ENCODE measurements around the gene PRSS57.

PRSS57 gene

DNA sequence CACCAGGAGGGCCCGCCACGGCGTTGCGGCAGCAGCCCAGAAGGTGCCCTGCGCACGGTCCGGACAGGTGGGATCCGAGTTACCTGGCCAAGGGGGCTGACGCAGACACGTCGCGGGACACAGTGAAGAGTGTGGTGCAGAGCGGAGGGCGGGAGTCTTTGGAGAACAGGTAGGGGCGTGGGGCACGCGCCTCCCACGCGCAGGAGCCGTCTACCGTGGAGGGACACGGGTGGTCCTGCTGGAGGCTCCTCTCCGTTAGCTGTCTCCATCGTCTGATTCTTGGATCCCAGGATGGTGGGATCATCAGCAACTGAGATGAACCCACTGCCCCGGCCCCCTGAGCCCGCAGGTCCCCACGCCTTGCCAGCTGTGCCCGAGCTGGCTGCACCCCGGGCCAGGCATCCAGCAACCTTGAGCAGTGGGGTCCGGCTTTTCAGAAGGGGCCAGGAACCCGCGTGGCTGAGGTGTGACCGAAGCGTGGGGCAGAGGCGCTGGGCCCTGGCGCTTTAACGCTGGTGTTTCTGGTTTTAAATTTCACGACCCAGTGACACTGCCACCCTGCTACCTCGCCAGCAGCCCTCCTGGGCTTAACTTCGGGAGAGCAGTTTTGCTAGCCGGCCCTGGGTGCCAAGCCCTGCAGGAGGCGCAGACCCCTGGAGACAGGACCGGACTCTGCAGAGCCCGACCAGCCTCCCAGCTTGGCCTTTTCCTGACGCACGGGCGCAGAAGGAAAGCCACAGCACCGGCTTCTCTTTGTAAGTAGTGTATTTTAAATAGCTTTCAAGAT lies 48.3 kb downstream of the PRSS57 start:
- no peak for ATAC-seq
- TF ChIP-seq RARB (CRISPR knock-in tag; IDR thresholded peaks at IDR 0.05), result no peak
- TF ChIP-seq ZNF8 (CRISPR knock-in tag; IDR thresholded peaks at IDR 0.05), result no peak
- no peak for TF ChIP-seq ARNTL (CRISPR knock-in tag; IDR thresholded peaks at IDR 0.05; ENCODE audit: borderline replicate concordance, low read depth)
- TF ChIP-seq SNAI2 (CRISPR knock-in tag; IDR thresholded peaks at IDR 0.05), result no peak
- TF ChIP-seq TCF4 (CRISPR knock-in tag; IDR thresholded peaks at IDR 0.05; ENCODE audit: borderline replicate concordance), result no peak
- TF ChIP-seq ZNF565 (CRISPR knock-in tag; conservative IDR thresholded peaks at IDR 0.05; ENCODE audit: low read depth), result no peak
- TF ChIP-seq TOX (CRISPR knock-in tag; IDR thresholded peaks at IDR 0.05; ENCODE audit: borderline replicate concordance), result no peak
- TF ChIP-seq ZC3H10 (CRISPR knock-in tag; IDR thresholded peaks at IDR 0.05), result no peak
- TF ChIP-seq, protein P1, sequence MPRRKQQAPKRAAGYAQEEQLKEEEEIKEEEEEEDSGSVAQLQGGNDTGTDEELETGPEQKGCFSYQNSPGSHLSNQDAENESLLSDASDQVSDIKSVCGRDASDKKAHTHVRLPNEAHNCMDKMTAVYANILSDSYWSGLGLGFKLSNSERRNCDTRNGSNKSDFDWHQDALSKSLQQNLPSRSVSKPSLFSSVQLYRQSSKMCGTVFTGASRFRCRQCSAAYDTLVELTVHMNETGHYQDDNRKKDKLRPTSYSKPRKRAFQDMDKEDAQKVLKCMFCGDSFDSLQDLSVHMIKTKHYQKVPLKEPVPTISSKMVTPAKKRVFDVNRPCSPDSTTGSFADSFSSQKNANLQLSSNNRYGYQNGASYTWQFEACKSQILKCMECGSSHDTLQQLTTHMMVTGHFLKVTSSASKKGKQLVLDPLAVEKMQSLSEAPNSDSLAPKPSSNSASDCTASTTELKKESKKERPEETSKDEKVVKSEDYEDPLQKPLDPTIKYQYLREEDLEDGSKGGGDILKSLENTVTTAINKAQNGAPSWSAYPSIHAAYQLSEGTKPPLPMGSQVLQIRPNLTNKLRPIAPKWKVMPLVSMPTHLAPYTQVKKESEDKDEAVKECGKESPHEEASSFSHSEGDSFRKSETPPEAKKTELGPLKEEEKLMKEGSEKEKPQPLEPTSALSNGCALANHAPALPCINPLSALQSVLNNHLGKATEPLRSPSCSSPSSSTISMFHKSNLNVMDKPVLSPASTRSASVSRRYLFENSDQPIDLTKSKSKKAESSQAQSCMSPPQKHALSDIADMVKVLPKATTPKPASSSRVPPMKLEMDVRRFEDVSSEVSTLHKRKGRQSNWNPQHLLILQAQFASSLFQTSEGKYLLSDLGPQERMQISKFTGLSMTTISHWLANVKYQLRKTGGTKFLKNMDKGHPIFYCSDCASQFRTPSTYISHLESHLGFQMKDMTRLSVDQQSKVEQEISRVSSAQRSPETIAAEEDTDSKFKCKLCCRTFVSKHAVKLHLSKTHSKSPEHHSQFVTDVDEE (CRISPR knock-in tag; IDR thresholded peaks at IDR 0.05), result no peak
- no peak for TF ChIP-seq GLIS3 (CRISPR knock-in tag; IDR thresholded peaks at IDR 0.05)
- no peak for TF ChIP-seq CSDC2 (CRISPR knock-in tag; IDR thresholded peaks at IDR 0.05)
- TF ChIP-seq, protein P2, sequence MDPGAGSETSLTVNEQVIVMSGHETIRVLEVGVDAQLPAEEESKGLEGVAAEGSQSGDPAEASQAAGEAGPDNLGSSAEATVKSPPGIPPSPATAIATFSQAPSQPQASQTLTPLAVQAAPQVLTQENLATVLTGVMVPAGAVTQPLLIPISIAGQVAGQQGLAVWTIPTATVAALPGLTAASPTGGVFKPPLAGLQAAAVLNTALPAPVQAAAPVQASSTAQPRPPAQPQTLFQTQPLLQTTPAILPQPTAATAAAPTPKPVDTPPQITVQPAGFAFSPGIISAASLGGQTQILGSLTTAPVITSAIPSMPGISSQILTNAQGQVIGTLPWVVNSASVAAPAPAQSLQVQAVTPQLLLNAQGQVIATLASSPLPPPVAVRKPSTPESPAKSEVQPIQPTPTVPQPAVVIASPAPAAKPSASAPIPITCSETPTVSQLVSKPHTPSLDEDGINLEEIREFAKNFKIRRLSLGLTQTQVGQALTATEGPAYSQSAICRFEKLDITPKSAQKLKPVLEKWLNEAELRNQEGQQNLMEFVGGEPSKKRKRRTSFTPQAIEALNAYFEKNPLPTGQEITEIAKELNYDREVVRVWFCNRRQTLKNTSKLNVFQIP (CRISPR knock-in tag; IDR thresholded peaks at IDR 0.05; ENCODE audit: borderline replicate concordance, low read depth), result no peak
- TF ChIP-seq, protein P3, sequence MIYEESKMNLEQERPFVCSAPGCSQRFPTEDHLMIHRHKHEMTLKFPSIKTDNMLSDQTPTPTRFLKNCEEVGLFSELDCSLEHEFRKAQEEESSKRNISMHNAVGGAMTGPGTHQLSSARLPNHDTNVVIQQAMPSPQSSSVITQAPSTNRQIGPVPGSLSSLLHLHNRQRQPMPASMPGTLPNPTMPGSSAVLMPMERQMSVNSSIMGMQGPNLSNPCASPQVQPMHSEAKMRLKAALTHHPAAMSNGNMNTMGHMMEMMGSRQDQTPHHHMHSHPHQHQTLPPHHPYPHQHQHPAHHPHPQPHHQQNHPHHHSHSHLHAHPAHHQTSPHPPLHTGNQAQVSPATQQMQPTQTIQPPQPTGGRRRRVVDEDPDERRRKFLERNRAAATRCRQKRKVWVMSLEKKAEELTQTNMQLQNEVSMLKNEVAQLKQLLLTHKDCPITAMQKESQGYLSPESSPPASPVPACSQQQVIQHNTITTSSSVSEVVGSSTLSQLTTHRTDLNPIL (CRISPR knock-in tag; IDR thresholded peaks at IDR 0.05; ENCODE audit: low read depth), result no peak
- TF ChIP-seq ESRRG (CRISPR knock-in tag; IDR thresholded peaks at IDR 0.05), result no peak

DNA sequence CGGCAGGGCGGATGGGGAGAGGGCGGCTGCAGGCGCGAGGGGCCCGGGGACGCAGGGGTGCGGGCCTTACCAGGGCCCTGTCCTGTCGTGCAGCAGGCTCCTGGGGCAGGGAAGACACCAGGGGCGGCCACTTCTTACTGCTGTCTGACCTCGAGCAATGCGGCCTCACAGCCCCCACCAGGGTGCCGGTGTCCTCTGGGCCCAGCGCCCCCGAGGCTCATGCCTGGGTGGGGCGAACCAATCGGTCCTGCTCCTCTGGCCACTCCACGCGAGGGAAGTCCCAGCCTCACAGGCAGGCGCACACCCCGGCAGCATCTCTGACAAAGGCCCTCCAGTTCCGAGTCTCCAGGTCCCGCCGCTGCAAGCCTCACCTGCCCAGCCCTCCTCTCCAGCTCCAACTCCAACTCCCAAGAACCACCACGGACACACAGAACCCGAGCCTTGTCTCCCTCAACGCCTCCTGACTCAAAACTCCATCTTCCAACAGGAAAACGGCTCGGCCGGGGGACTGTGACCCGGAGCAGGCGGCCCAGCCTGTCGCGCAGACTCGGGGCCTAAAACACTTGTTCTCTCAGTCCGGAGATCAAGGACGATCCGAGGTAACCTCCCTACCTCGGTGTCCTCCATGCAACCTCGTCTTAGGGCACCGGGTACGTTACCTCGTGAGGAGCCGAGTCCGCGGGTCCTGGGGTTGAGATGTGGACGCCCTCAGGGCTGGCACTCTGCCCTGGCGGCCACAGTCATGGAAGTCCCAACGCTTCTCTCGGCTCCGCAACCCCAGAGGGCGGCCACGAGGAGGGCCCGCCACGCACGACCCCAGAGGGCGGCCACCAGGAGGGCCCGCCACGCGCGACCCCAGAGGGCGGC lies 49.1 kb downstream of the PRSS57 start:
- no peak for TF ChIP-seq CSDC2 (CRISPR knock-in tag; IDR thresholded peaks at IDR 0.05)
- TF ChIP-seq PPARA (CRISPR knock-in tag; IDR thresholded peaks at IDR 0.05; ENCODE audit: borderline replicate concordance), result no peak
- no peak for TF ChIP-seq ZC3H10 (CRISPR knock-in tag; IDR thresholded peaks at IDR 0.05)
- TF ChIP-seq, protein P4, sequence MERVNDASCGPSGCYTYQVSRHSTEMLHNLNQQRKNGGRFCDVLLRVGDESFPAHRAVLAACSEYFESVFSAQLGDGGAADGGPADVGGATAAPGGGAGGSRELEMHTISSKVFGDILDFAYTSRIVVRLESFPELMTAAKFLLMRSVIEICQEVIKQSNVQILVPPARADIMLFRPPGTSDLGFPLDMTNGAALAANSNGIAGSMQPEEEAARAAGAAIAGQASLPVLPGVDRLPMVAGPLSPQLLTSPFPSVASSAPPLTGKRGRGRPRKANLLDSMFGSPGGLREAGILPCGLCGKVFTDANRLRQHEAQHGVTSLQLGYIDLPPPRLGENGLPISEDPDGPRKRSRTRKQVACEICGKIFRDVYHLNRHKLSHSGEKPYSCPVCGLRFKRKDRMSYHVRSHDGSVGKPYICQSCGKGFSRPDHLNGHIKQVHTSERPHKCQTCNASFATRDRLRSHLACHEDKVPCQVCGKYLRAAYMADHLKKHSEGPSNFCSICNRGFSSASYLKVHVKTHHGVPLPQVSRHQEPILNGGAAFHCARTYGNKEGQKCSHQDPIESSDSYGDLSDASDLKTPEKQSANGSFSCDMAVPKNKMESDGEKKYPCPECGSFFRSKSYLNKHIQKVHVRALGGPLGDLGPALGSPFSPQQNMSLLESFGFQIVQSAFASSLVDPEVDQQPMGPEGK (CRISPR knock-in tag; IDR thresholded peaks at IDR 0.05; ENCODE audit: borderline replicate concordance), result no peak
- no peak for TF ChIP-seq BACH2 (CRISPR knock-in tag; IDR thresholded peaks at IDR 0.05; ENCODE audit: borderline replicate concordance)
- TF ChIP-seq ESRRG (CRISPR knock-in tag; IDR thresholded peaks at IDR 0.05), result no peak
- TF ChIP-seq, protein P5, sequence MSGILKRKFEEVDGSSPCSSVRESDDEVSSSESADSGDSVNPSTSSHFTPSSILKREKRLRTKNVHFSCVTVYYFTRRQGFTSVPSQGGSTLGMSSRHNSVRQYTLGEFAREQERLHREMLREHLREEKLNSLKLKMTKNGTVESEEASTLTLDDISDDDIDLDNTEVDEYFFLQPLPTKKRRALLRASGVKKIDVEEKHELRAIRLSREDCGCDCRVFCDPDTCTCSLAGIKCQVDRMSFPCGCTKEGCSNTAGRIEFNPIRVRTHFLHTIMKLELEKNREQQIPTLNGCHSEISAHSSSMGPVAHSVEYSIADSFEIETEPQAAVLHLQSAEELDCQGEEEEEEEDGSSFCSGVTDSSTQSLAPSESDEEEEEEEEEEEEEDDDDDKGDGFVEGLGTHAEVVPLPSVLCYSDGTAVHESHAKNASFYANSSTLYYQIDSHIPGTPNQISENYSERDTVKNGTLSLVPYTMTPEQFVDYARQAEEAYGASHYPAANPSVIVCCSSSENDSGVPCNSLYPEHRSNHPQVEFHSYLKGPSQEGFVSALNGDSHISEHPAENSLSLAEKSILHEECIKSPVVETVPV (CRISPR knock-in tag; IDR thresholded peaks at IDR 0.05), result no peak
- TF ChIP-seq GLIS3 (CRISPR knock-in tag; IDR thresholded peaks at IDR 0.05), result no peak
- TF ChIP-seq TCF4 (CRISPR knock-in tag; IDR thresholded peaks at IDR 0.05; ENCODE audit: borderline replicate concordance), result no peak
- no peak for TF ChIP-seq SNAI2 (CRISPR knock-in tag; IDR thresholded peaks at IDR 0.05)
- TF ChIP-seq ZNF565 (CRISPR knock-in tag; conservative IDR thresholded peaks at IDR 0.05; ENCODE audit: low read depth), result no peak
- TF ChIP-seq ZNF70 (CRISPR knock-in tag; IDR thresholded peaks at IDR 0.05), result no peak
- TF ChIP-seq TOX (CRISPR knock-in tag; IDR thresholded peaks at IDR 0.05; ENCODE audit: borderline replicate concordance), result no peak
- TF ChIP-seq, protein P1 (CRISPR knock-in tag; IDR thresholded peaks at IDR 0.05), result no peak
- no peak for TF ChIP-seq ZFP30 (CRISPR knock-in tag; IDR thresholded peaks at IDR 0.05)
- no peak for TF ChIP-seq OSR1 (CRISPR knock-in tag; IDR thresholded peaks at IDR 0.05)
- no peak for TF ChIP-seq ZFP3 (CRISPR knock-in tag; IDR thresholded peaks at IDR 0.05)
- ATAC-seq, result no peak
